Tibial nerve (tissue), 4 donors: ENCODE data around the gene PLCB1. TPM values are rescaled to one million over a fixed set of nuclear protein-coding genes. Genes with fewer than 3 reads are reported as not detected.
A peak's percentile ranks its signal among the peaks of the same experiment; 100 is the strongest.

Experiments
- DNase-seq, 2 donors: peaks; one replicate each; pipeline ENCODE4 v3.0.0-alpha.2; 2019; ENCODE audit warnings: low spot score in 2 of 2
- H3K27ac ChIP-seq, 4 donors: fragments of 200-600 bp; sonication (generic) in 3 of 4; one replicate each; pipeline ENCODE4 v1.5.1; 2017 to 2019; ENCODE audit warnings: mild to moderate bottlenecking in 1 of 4
- H3K27me3 ChIP-seq, 2 donors: fragments of 200-600 bp; sonication (generic) in 1 of 2; one replicate each; pipeline versions ENCODE4 v1.5.1 to v1.6.0; 2017 to 2019
- H3K36me3 ChIP-seq, 3 donors: fragments of 200-600 bp; sonication (generic); one replicate each; pipeline ENCODE4 v1.5.1; 2018 to 2019
- H3K4me1 ChIP-seq, 4 donors: fragments of 200-600 bp; sonication (generic) in 3 of 4; one replicate each; pipeline ENCODE4 v1.5.1; 2017 to 2019
- H3K4me3 ChIP-seq, 4 donors: fragments of 200-600 bp; sonication (generic) in 3 of 4; one replicate each; pipeline ENCODE4 v1.5.1; 2017 to 2019; ENCODE audit warnings: mild to moderate bottlenecking in 1 of 4, moderate library complexity in 1 of 4
- H3K9me3 ChIP-seq, 4 donors: fragments of 200-600 bp; sonication (generic) in 3 of 4; one replicate each; pipeline ENCODE4 v1.5.1; 2017 to 2019
- CTCF ChIP-seq, 5 experiments: fragments of 200-600 bp in 3 of 5; fragments of 450-650 bp in 2 of 5; sonication (generic) in 3 of 5; IDR thresholded peaks; one replicate each; pipeline ENCODE4 v1.5.1; 2016 to 2019; ENCODE audit warnings: antibody characterized with exemption in 5 of 5, mild to moderate bottlenecking in 3 of 5, moderate library complexity in 2 of 5
- EP300 ChIP-seq, 2 donors: sonication (generic); formaldehyde crosslinking; IDR thresholded peaks; one replicate each; pipeline ENCODE4 v1.6.1; 2017; ENCODE audit warnings: antibody characterized with exemption in 2 of 2, mild to moderate bottlenecking in 1 of 2
- POLR2A ChIP-seq, 2 donors: fragments of 450-650 bp; IDR thresholded peaks; one replicate each; pipeline ENCODE4 v1.6.1; 2017; ENCODE audit warnings: antibody characterized with exemption in 2 of 2, mild to moderate bottlenecking in 2 of 2, moderate library complexity in 2 of 2
- WGBS, 2 donors: methylation state at CpG; one replicate each; pipeline ENCODE4 v1.1.5; 2018; 5-methylcytosine and 5-hydroxymethylcytosine counted together
- total RNA-seq, 4 donors: library from RNA; depleted of rRNA; stranded (reverse); fragments of >200 nt; gene quantifications; one replicate each; pipeline ENCODE4 v1.1.0, GENCODE V29; 2016

PLCB1 gene
- total RNA-seq, 4 donors from 2014 or later = 34.7 to 52.8 (median 39.2) TPM

- no peak for DNase-seq
- 92 to 94% methylated on average over 2 of the region's 2 CpGs for WGBS, 2 donors
- Histone ChIP-seq H3K4me1 (peaks cover 0 to 5% (median 0%) of the 10 kb centered on the region in 4 donors), H3K27ac (no peak overlapping the region), H3K27me3 (no peaks in the 10 kb centered on the region), H3K36me3 (peaks cover 0 to 10% (median 0%) of the 10 kb centered on the region in 3 donors), H3K4me3 (no peak overlapping the region), H3K9me3 (no peaks in the 10 kb centered on the region)
- TF ChIP-seq CTCF (IDR thresholded peaks at IDR 0.05) (no peak), EP300 (IDR thresholded peaks at IDR 0.05) (no peak), POLR2A (IDR thresholded peaks at IDR 0.05) (no peak)
These were observed 656.2 kb downstream of the PLCB1 start for GRCh38 chr20:8788275-8788674.

GRCh38 chr20:8788831-8789230 is 656.8 kb downstream of the PLCB1 start:
- Histone ChIP-seq H3K27ac (no peak overlapping the region), H3K4me3 (no peak overlapping the region), H3K27me3 (no peaks in the 10 kb centered on the region), H3K4me1 (peaks cover 0 to 5% (median 0%) of the 10 kb centered on the region in 4 donors), H3K9me3 (no peaks in the 10 kb centered on the region), H3K36me3 (peaks cover 0 to 10% (median 0%) of the 10 kb centered on the region in 3 donors)
- DNase-seq = no peak
- TF ChIP-seq EP300 (IDR thresholded peaks at IDR 0.05) = no peak
- TF ChIP-seq CTCF (IDR thresholded peaks at IDR 0.05) = no peak
- no peak for TF ChIP-seq POLR2A (IDR thresholded peaks at IDR 0.05)

GRCh38 chr20:8790442-8791074 is 658.5 kb downstream of the PLCB1 start:
- Histone ChIP-seq H3K36me3 (peaks cover 0 to 10% (median 0%) of the 10 kb centered on the region in 3 donors), H3K27ac (no peak overlapping the region), H3K9me3 (no peaks in the 10 kb centered on the region), H3K27me3 (no peaks in the 10 kb centered on the region), H3K4me3 (no peak overlapping the region), H3K4me1 (peaks cover 0 to 9% (median 0%) of the 10 kb centered on the region in 4 donors)
- peak in 1 of 2 donors; percentile 42 for DNase-seq
- no peak for TF ChIP-seq EP300 (IDR thresholded peaks at IDR 0.05)
- peak; percentile 82 to 97 (median 89) for TF ChIP-seq CTCF (IDR thresholded peaks at IDR 0.05)
- TF ChIP-seq POLR2A (IDR thresholded peaks at IDR 0.05) = no peak
- WGBS, 2 donors = 39 to 47% methylated on average over 5 of the region's 5 CpGs

- Histone ChIP-seq H3K9me3 (no peaks in the 10 kb centered on the region), H3K27me3 (no peaks in the 10 kb centered on the region), H3K36me3 (no peaks in the 10 kb centered on the region)
These were observed 663.3 kb downstream of the PLCB1 start for GRCh38 chr20:8795404-8795803.

More at GRCh38 chr20:8795404-8795803, 663.3 kb downstream of the PLCB1 start:
- Histone ChIP-seq H3K4me1 (peaks cover 0 to 14% (median 0%) of the 10 kb centered on the region in 4 donors), H3K4me3 (no peak overlapping the region), H3K27ac (no peak overlapping the region)
- TF ChIP-seq CTCF (IDR thresholded peaks at IDR 0.05) = no peak
- TF ChIP-seq POLR2A (IDR thresholded peaks at IDR 0.05) = no peak
- no peak for TF ChIP-seq EP300 (IDR thresholded peaks at IDR 0.05)
- 68 to 74% methylated on average over 6 of the region's 6 CpGs for WGBS, 2 donors
- DNase-seq = no peak
